CD4-positive, alpha-beta T cell treated with Interleukin-21 for 1 hour (primary cell): ENCODE data around the gene MTMR11.

Source experiments
- DNase-seq: peaks from one replicate; pipeline ENCODE4 v3.0.0-alpha.2; 2020

The MTMR11 gene

DNA sequence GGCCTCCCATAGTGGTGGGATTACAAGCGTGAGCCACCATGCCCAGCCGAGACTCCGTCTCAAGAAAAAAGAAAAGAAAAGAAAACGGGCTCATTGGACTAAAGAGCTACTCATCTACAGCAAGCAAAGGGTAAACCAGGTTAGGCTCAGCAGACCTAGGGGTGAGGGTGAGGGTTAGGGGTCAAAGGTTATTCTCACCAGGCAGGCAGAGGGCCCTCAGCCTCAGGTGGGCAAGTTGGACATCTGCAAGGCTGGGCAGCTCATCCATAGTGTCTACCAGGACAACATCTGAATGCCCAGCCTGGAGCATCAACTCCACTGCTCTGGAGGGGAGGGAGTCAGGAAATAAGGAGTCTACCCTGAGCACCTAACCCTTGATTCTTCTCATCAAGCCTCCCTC lies 3.5 kb downstream of the MTMR11 start:
- no peak for DNase-seq

DNA sequence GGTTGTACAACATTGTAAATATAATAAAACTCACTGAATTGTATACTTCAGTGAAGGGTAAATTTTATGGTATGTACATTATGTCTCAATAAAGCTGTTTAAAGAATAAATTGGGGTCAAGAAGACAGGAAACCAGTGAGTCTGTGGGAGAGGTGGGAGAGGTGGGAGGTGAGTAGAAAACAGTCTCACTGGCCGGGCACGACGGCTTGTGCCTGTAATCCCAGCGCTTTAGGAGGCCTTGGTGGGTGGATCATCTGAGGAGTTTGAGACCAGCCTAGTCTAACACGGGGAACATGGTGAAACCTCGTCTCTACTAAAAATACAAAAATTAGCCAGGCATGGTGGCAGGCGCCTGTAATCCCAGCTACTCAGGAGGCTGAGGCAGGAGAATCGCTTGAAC lies 4.2 kb downstream of the MTMR11 start:
- no peak for DNase-seq

DNA sequence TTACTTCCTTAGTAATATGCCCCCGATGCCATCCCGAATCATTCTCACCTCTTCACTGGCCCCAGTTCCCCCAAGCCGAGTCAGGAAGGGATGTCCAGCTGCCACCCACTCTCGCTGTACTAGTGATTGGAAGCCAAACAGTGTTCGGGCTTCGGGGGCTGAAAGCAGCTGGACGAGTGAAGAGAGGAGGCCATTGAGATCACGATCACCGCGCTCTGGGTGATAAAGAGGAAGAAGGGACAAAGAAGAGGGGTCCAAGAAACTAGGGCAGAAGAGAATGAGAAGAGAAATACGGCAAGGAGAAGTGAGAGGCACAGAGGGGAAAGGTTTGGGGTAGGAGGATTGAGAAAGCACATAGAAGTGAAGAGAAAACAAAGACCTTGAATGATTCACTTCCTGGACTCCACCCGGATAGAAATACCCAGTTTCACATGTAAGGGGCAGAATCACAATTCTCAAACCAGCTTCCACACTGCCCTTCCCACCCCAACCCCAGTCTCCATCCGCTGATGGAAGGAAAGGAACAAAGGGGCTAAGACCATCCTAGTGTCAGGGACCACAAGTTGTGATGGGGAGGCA lies 5.4 kb downstream of the MTMR11 start:
- DNase-seq = no peak

DNA sequence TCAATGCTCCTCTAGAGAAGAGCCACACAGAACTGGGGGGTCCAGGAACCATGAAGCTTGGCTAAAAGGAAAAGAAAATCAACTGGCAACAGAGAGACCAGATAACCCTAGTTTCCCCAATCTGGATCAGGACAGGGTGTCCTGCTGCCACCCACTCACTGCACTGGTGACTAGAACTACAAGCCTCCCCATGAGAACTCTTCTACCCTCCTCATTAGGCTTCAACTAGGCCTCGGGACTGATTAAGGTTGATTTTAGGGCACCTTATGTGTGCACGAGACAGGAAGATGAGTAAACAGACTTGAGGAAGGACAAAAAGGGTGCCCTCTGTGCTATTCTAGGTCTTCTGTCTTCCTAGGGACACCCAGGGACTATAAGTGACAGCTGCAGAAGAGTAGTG lies 6.8 kb downstream of the MTMR11 start:
- no peak for DNase-seq

DNA sequence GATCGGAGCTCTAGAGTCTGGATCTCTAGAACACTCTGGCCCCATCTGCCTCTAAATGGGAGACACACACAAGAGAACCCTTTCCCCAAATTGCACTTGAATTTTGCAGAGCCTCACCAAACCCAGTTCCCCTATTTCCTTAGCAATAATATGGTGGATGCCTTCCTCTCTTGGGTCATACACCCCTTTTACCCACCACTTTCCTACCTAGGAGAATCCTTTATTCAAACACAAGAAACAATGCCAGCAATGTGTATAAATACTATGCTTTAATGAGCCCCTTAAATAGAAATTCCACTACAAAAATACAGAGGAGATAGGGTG lies 8.3 kb downstream of the MTMR11 start:
- DNase-seq = no peak

DNA sequence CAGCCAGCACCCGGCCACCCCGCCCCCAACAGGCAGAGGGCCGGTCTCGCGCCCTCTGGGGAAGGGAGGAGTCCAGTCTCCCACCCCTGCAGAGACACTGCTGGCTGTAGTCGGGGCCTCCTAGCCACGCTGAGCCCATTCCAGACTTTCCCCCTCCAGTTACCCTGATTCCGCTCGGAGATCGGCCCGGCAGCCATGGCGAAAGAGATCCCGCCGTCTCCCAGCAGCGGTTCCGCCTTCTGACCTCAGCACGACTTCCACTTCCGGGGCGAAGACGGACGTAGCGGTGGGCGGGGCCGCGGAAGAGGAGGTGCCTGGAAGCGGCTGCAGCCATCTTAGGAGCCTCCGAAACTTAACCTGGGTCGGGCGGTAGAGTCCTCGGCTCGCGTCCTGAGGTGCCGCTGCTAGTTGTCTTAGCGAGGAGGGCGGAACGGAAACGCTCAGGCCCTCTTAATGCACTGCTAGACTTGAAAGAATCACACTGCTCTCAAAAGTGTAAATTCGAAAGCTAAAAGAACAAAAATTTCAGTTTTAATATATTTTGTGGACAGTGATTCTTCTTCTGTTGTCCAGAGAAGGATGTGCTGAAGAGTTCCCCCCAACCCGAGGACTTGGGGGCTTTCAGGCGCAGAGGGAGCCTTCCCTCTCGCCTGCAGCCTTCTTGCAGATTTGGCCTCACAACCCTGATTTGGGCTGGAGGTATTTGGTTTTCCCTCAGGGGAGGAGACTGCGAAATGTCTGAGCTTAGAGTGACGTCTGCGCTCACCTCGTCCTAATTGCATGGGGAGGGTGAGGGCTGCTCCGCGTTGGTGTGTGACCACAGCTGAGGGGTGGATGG lies 8.9 kb downstream of the MTMR11 start, which contains the start of gene SF3B4:
Gene SF3B4, minus strand, starts transcription at position 241 of the 838 bp plus-strand sequence. Its CDS starts 44 bp downstream, at position 197.
- peak; percentile 95 for DNase-seq

DNA sequence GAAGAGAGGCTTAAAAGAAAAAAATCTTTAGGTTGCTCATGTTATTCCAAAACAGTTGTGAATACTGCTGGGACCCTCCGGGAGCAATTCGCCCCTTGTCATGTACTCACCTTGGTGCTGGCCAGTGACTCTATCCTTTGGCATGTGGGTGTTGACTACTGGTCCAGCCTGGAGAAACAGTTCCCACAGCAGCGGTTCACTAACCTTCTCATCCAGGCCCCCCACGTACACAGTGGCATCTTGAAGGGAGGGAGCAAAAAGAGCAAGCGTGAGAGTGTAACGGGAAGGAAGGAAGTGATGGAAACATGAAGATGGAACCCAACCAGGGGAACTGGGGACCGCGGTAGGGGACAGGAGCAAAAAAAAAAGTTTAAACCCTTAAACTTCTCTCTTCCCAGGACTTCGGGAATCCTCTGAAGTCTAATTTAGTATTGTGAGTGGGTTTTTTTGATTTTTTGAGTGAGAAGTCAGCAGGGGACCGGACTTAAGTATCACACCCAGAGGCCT lies 9.6 kb downstream of the MTMR11 start:
- DNase-seq = no peak

DNA sequence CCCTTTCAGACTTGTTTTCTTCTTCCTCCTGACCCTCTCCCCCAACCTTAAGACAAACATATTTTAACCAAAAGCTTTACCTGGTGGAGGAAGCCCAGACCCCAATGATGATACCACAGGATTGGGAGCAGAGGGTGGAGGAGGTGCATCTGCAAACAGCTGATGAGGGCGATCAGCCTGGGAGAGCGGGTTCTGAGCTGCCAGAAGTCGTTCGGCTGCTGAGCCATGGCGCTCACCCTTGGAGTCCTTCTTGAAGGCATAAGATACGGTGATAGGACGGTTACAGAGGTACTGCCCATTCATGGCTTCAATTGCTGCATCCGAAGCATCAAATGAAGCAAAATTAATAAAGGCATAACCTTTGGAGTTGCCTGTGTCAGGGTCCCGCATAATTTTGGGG lies 10.4 kb downstream of the MTMR11 start:
- DNase-seq = no peak

DNA sequence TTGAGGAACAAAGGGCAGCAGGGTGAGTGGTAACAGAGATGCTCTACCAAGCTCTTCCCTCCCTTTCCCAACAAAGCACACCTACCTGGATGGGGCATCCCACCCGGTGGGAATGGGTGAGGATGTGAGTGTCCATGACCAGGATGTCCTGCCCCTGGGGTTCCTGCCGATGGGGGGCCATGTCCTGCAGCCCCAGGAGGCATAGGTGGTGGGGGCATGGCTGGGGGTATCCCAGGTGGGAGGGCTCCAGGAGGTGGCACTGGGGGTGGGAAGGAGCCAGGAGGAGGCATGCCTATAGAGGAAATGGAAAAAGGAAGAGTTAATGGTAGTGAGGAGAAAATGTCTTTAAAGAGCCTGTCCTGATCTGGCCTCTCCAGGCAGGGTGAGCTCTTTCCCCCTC lies 10.9 kb downstream of the MTMR11 start:
- no peak for DNase-seq

DNA sequence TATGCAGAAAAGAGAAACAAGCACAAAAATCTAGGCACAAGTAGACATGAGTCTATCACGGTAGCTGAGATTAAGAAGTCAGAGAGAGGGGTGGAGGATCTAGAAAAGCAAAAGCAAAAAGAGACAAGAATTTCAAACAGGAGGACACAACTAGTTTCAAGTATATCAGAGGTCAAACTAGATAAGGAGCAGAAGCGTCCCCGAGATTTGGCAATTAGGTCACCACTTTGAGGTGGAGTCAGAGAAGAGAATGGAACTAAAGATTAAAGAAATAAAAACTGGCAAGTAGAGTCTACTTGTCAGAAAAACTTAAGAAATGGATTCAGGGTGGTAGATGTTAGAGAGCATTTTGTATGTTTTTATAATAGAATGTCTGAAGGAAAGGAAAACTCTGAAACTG lies 11.3 kb downstream of the MTMR11 start:
- DNase-seq = no peak

DNA sequence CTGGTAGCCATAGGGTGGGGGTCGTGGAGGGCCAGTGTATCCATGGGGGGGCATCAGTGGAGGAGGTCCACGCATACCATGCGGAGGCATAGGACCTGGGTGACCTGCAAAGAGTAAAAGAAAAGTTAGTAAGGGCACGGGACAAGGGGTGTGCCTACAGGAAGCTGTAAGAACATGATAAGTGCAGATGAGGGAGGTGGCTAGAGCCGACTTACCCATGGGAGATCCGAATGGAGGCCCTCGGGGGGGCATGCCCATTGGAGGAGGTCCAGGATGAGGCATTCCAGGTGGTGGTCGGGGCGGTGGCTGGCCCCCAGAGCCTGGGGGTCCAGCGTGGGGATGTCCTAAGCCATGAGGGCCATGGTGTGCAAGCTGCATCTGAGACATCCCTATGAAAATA lies 13.1 kb downstream of the MTMR11 start:
- no peak for DNase-seq

DNA sequence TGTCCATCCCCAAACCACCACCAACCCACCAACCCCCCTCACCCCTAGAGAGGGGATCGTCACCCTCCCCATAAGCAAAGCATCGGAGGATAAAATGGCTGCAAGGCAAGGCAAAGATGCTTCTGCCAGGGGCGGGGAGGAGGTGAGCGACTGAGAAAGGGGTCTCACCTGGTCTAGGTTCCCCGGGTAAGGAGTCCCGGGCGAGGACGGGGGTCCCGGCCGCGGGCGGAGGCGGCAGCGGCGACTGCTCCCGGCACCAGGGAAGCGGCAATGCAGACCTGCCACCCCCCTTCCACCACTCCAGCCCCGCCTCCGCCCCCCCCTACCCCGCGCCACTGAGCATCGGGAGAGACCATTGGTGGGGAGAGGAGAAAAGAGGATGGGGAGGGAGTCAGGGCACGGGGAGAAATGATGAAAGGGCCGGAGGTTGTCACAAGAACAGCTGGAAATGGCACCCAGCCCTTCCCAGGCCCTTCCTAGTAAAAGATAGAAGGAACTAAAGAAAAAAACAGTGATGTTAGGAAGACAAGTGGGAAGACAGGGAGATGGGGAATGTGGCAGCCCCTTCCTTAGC lies 19.0 kb downstream of the MTMR11 start, which contains the start of gene SV2A:
Gene SV2A, minus strand, starts transcription at position 274 of the 574 bp plus-strand sequence. CDS start 4,004 bp downstream, outside the sequence.
- peak; percentile 57 for DNase-seq

DNA sequence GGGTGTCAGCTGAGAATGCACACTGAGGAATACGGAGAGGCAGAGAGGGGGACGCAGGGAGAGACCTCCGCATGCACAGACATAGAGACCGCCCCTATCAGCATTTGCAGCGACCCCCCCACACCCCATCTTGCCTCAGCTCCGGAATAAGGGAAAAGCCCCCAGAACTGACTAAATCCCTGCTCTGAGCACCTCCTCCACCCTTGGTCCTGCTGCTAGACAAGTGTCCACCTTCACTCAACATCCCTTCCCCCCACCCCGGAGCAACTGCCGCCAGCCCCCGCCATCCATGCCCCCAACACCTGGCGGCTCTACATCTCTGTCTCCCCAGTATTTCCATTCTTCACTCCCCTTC lies 19.8 kb downstream of the MTMR11 start:
- no peak for DNase-seq

DNA sequence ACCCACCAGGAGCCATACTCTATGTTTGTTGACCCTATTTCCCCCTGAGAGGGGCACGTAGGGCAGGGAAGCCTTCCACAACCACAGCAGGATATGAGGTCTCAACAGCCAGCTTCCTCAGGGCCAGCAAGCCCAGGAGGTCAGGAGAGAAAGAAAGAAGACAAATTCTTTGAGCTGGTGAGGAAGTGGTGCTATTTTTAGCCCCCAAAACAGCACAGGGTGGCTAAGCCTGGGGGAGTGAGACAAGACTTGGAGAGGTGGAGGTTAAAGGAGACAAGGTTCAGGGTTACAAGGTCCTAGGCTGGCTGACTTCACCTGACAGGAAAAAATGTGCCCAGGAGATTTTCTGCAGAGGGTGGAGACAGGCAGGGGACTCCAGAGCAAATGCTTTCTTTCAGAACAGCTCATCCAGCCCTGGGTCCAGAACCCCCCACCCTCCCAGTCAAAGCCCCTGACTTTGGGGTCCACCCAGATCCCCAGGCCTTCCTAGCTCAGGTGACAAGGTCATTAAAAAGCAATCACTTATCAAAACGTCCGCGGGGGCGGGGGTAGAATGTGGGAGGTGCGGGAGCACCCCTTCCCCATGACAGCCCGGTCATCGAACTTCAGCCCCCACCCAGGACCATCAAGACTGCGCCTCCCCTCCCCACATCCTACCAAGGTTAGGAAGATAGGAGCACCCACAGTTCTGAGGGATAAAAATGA lies 20.3 kb downstream of the MTMR11 start:
- no peak for DNase-seq

DNA sequence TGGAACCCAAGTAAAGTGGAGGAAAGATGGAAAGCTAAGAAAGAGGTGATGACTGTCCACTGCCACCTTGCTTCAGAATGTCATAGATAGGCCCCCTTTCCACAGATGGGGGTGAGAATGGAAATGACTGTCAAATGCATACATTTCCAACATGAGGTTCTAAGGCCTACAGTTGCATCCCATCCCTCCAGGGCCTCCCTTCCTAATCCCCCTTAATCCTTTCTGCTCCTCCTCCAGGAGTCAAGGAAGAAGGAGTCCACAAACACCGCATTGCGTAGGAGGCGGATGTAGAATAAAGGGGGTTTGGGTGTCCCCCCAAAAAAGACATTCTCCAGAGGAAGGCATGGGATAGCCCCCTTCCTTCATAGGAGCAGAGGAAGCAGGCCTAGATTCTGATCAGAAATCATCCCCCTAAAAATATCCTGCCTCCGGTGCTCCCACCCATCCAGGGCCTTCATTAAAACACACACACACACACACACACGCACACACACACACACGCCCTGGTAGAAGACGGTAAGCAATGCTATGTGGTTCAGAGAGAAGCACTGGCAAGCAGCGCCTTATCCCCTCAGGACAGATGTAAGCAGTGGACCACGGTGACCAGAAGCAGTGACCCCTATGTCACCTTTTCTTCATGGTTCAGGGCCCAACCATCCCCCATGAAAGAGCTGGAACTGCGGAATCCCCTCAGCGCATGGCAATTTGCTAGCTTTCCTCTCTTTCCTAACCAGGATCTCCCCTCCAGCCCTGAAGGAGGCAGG lies 21.1 kb downstream of the MTMR11 start:
- DNase-seq = no peak

DNA sequence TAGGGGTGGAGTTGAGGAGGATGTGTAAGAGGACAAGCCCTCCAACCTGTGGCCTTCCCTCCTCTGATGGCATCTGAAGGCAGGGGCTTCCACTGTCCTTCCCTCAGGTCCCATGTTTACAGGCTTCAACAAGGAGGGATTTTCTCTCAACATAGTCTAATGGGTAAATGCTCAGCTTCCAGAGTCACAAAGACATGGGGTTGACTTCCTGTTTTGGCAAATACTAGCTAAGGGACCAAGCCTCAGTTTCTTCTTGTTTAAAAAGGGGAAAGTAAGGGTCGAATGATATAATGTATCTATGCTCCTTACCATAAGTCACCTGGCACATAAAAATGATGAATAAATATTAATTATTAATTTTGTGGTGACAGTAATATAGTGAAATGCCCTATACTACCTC lies 22.1 kb downstream of the MTMR11 start:
- DNase-seq = no peak

DNA sequence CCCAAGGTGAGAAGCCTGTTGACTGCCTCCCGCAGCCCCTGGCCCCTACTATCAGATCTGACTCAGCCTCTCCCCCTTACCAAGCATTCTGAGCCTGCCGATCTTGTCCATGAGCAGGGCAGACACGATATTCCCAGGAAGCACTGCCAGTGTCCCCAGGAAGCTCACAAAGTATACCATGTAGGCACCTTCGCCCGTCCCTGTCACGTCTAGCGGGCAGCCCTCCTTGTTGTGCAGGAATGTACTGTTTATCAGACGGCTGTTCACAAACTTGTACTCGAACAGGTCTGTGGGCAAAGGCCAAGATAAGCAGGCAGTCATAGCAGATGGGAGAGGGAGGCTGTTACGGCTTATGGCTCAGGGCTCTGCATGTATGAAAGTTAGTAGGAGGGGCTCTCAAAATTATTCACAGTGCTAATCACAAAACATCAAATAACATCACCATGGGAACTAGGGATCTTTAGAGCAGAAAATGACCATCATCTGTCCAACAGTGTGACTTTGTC lies 30.1 kb downstream of the MTMR11 start:
- DNase-seq = no peak

DNA sequence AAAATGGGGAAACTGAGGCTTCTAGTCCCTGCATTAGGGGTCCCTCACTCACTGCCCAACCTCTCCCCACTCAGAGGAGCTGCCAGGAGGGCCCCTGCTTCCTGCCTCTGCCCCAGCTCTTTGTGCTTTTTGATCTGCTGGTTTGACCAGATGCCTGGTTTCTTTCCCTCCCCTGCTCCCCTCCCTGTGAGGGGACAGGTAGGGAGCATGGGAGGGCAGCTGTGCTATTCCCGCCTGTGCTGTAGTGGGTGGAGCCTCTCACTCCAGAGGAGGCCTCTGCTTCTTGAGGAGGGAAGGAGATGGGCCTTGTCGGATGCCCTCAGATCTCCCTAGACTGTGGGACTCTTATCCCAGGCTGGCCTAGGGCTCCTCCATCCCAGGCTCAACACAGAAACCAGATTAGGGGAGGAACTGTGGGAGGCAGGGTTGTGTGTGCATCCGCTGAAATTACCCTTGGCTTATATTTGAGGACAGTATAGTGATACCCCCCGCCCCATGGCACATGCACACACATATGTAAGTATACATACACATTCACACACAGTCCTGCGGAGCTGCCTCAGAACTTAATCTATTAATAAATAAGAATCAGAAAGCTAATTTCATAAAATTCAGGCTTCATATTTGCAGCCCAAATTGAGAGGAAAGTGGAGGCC lies 32.7 kb downstream of the MTMR11 start:
- no peak for DNase-seq

DNA sequence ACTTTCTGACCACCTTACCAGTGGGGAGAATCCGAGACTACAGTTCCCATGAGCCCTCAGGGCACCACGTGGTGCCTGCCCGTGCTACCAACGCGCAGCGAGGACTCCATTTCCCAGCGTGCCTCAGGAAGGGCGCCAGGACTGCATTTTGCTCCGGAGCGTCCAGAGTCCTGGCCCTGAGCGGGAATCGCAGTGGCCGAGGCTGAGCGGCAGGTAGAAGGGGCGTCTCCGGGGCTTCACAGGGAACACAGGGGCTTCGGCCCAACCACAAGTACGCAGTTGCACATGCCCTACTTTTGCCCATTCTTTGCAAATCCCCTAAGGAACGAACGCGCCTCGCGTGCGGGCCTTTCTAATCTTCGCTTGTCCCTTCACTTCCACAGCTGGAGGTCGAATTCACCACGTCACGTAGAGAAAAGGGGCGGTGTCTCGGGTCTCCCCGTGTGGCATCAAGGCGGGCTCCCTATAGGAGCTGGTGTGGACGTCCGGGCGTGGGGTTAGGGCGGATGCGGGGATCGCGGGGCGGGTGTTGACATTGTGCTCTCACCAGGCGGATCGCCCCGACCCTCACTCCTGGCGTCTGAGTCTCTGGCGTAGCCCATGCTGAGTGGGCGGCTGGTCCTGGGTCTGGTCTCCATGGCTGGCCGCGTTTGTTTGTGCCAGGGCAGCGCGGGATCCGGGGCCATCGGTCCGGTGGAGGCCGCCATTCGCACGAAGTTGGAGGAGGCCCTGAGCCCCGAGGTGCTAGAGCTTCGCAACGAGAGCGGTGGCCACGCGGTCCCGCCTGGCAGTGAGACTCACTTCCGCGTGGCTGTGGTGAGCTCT lies 37.0 kb downstream of the MTMR11 start, which contains the start of gene BOLA1:
Gene BOLA1, plus strand, starts transcription at position 109 of the 825 bp plus-strand sequence. Its CDS starts 492 bp downstream, at position 601.
- peak; percentile 85 for DNase-seq

DNA sequence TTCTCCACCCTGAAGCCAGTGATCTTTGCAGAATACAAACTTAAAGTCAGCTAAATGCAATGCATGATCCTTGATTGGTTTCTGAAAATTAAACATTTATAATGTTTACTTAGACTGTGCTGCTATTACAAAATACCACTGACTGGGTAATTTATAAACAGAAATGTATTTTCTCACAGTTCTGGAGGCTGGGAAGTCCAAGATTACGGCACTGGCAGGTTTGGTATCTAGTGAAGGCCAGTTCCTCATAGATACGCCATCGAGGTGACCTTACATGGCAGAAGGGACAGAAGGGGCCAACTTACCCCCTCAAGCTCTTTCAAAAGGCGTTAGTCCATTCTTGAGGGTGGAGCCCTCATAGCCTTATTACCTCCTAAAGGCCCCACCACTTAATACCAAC lies 40.1 kb downstream of the MTMR11 start:
- DNase-seq = no peak

DNA sequence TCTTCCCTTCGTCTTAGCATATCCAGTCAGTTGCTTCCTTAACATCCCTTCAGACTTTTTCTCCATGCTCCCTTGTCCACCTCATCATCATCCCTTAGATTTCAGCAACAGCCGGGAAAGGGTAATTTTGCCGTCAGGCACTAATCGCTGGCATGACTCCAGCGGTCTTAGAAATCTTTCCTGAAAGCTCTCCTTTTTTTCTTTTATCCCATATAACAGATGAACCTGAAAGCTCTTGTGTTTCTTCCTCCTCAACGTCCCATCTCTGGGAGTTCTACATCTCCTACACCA lies 47.7 kb downstream of the MTMR11 start:
- no peak for DNase-seq
